NCI-H1436 treated with DMSO at 0.1 percent for 48 hours (cell line): ENCODE measurements around the gene RGS17.
"Not testable (repeated sequence)": the region's sequence is repeated elsewhere in the genome, so short reads cannot be mapped to it uniquely, and the experiment has no call there.

Source experiments
- DNase-seq: peaks from one replicate; lab custom pipeline; 2025; lab: John Stamatoyannopoulos, UW

The RGS17 gene

GRCh38 chr6:153031335-153031955 is 99.6 kb downstream of the RGS17 start:
- DNase-seq = no peak

GRCh38 chr6:153028963-153029362 is 102.1 kb downstream of the RGS17 start:
- no peak for DNase-seq

GRCh38 chr6:153028286-153028685 is 102.8 kb downstream of the RGS17 start:
- DNase-seq = no peak

- DNase-seq = no peak
Measured at GRCh38 chr6:153027480-153027879, 103.6 kb downstream of the RGS17 start.

GRCh38 chr6:153024709-153025017 is 106.4 kb downstream of the RGS17 start:
- no peak for DNase-seq

GRCh38 chr6:153023977-153024708 is 106.9 kb downstream of the RGS17 start:
- no peak for DNase-seq

- DNase-seq = no peak
Measured at GRCh38 chr6:153018355-153018754, 112.7 kb downstream of the RGS17 start.

GRCh38 chr6:153016846-153017245 is 114.2 kb downstream of the RGS17 start:
- DNase-seq = no peak

GRCh38 chr6:153015094-153015640 is 115.9 kb downstream of the RGS17 start:
- no peak for DNase-seq

- no peak for DNase-seq
Measured at GRCh38 chr6:153013438-153013837, 117.6 kb downstream of the RGS17 start.

GRCh38 chr6:153012856-153013255 is 118.2 kb downstream of the RGS17 start:
- no peak for DNase-seq

- DNase-seq = no peak
Measured at GRCh38 chr6:153003366-153003690, 127.8 kb downstream of the RGS17 start.

- peak; percentile 66 for DNase-seq
Measured at GRCh38 chr6:153002613-153003365, 128.3 kb downstream of the RGS17 start, which contains the start of gene MTRF1L. Gene MTRF1L, minus strand, starts transcription at chr6:153002709. Its CDS starts 24 bp downstream, at chr6:153002685.

GRCh38 chr6:153001767-153002612 is 129.1 kb downstream of the RGS17 start:
- DNase-seq = no peak

- not testable (repeated sequence) for DNase-seq
Measured at GRCh38 chr6:153000790-153001189, 130.3 kb downstream of the RGS17 start.

- DNase-seq = no peak
Measured at GRCh38 chr6:153000243-153000642, 130.8 kb downstream of the RGS17 start.

- DNase-seq = not testable (repeated sequence)
Measured at GRCh38 chr6:152999538-152999937, 131.5 kb downstream of the RGS17 start.

- DNase-seq = no peak
Measured at GRCh38 chr6:152993847-152994246, 137.2 kb downstream of the RGS17 start.

GRCh38 chr6:152993431-152993830 is 137.7 kb downstream of the RGS17 start:
- DNase-seq = no peak

GRCh38 chr6:152986978-152987377 is 144.1 kb downstream of the RGS17 start:
- DNase-seq = no peak

- not testable (repeated sequence) for DNase-seq
Measured at GRCh38 chr6:152985300-152985699, 145.8 kb downstream of the RGS17 start.

- no peak for DNase-seq
Measured at GRCh38 chr6:152984513-152984872, 146.6 kb downstream of the RGS17 start.
